ENCODE measurements around the gene CPXM2.

Gene CPXM2

GRCh38 chr10:123913688-123914268 lies 22.2 kb upstream of the CPXM2 start:
- POLR2A ChIA-PET: no interaction called here
- DNase-seq (ENCODE audit: extremely low spot score): no peak
- CTCF ChIA-PET: interaction anchor here (0.6 kb wide), 1 partner anchor 50 kb away, joined by 3 read pairs; no protein-coding TSS in a partner anchor
- TF ChIP-seq FOXK2 (IDR thresholded peaks at IDR 0.05) (no peak), FOXA1 (IDR thresholded peaks at IDR 0.05) (no peak)

- DNase-seq (ENCODE audit: extremely low spot score): no peak
- no peak for TF ChIP-seq L3MBTL2 (conservative IDR thresholded peaks at IDR 0.05)
- ChIA-PET CTCF (interaction anchor here (0.6 kb wide), 1 partner anchor 49 kb away, joined by 3 read pairs; no protein-coding TSS in a partner anchor), POLR2A (no interaction called here)
Measured at GRCh38 chr10:123912871-123913270, 21.3 kb upstream of the CPXM2 start.

GRCh38 chr10:123912466-123912865 lies 20.9 kb upstream of the CPXM2 start:
- POLR2A ChIA-PET: no interaction called here
- DNase-seq (ENCODE audit: extremely low spot score): no peak
- no peak for TF ChIP-seq L3MBTL2 (conservative IDR thresholded peaks at IDR 0.05)
- no peak for TF ChIP-seq CTBP1 (IDR thresholded peaks at IDR 0.05; ENCODE audit: borderline replicate concordance)
- TF ChIP-seq LEF1 (IDR thresholded peaks at IDR 0.05; ENCODE audit: borderline replicate concordance): no peak
- TF ChIP-seq FOXM1 (IDR thresholded peaks at IDR 0.05; ENCODE audit: borderline replicate concordance): no peak
- no peak for TF ChIP-seq SUZ12 (IDR thresholded peaks at IDR 0.05)
- TF ChIP-seq FOXK2 (IDR thresholded peaks at IDR 0.05): no peak
- TF ChIP-seq ARNT (IDR thresholded peaks at IDR 0.05): no peak
- no peak for TF ChIP-seq NFRKB (IDR thresholded peaks at IDR 0.05)
- no peak for TF ChIP-seq ELF4 (IDR thresholded peaks at IDR 0.05)
- TF ChIP-seq BHLHE40 (IDR thresholded peaks at IDR 0.05; ENCODE audit: borderline replicate concordance): no peak
- TF ChIP-seq SP1 (IDR thresholded peaks at IDR 0.05): no peak
- TF ChIP-seq ZNF384 (IDR thresholded peaks at IDR 0.05): no peak
- no peak for TF ChIP-seq PKNOX1 (IDR thresholded peaks at IDR 0.05)
- no peak for TF ChIP-seq HDGF (IDR thresholded peaks at IDR 0.05; ENCODE audit: borderline replicate concordance)
- no peak for TF ChIP-seq TARDBP (IDR thresholded peaks at IDR 0.05)
- no peak for TF ChIP-seq FOXA1 (IDR thresholded peaks at IDR 0.05)
- CTCF ChIA-PET: no interaction called here

- DNase-seq (ENCODE audit: extremely low spot score): no peak
- ChIA-PET POLR2A (no interaction called here), CTCF (no interaction called here)
- TF ChIP-seq BHLHE40 (IDR thresholded peaks at IDR 0.05; ENCODE audit: borderline replicate concordance): no peak
- TF ChIP-seq L3MBTL2 (conservative IDR thresholded peaks at IDR 0.05): no peak
- no peak for TF ChIP-seq TARDBP (IDR thresholded peaks at IDR 0.05)
- TF ChIP-seq NFRKB (IDR thresholded peaks at IDR 0.05): no peak
- TF ChIP-seq ARNT (IDR thresholded peaks at IDR 0.05): no peak
- TF ChIP-seq SUZ12 (IDR thresholded peaks at IDR 0.05): no peak
- no peak for TF ChIP-seq LEF1 (IDR thresholded peaks at IDR 0.05; ENCODE audit: borderline replicate concordance)
- TF ChIP-seq HDGF (IDR thresholded peaks at IDR 0.05; ENCODE audit: borderline replicate concordance): no peak
- TF ChIP-seq FOXM1 (IDR thresholded peaks at IDR 0.05; ENCODE audit: borderline replicate concordance): no peak
Measured at GRCh38 chr10:123911866-123912265, 20.3 kb upstream of the CPXM2 start.

GRCh38 chr10:123909866-123910265 lies 18.3 kb upstream of the CPXM2 start:
- no peak for TF ChIP-seq ZNF384 (IDR thresholded peaks at IDR 0.05)
- no peak for TF ChIP-seq LEF1 (IDR thresholded peaks at IDR 0.05; ENCODE audit: borderline replicate concordance)
- TF ChIP-seq ELF4 (IDR thresholded peaks at IDR 0.05): no peak
- TF ChIP-seq TARDBP (IDR thresholded peaks at IDR 0.05): no peak
- no peak for TF ChIP-seq HDGF (IDR thresholded peaks at IDR 0.05; ENCODE audit: borderline replicate concordance)
- TF ChIP-seq SUZ12 (IDR thresholded peaks at IDR 0.05): no peak
- no peak for TF ChIP-seq FOXM1 (IDR thresholded peaks at IDR 0.05; ENCODE audit: borderline replicate concordance)
- TF ChIP-seq SP1 (IDR thresholded peaks at IDR 0.05): no peak
- no peak for TF ChIP-seq FOXA1 (IDR thresholded peaks at IDR 0.05)
- TF ChIP-seq BHLHE40 (IDR thresholded peaks at IDR 0.05; ENCODE audit: borderline replicate concordance): no peak
- no peak for TF ChIP-seq ARNT (IDR thresholded peaks at IDR 0.05)
- DNase-seq (ENCODE audit: extremely low spot score): no peak
- ChIA-PET CTCF (no interaction called here), POLR2A (no interaction called here)

- POLR2A ChIA-PET: no interaction called here
- CTCF ChIA-PET: no interaction called here
- DNase-seq (ENCODE audit: extremely low spot score): no peak
- TF ChIP-seq L3MBTL2 (conservative IDR thresholded peaks at IDR 0.05) (no peak), SP1 (IDR thresholded peaks at IDR 0.05) (no peak), ELF4 (IDR thresholded peaks at IDR 0.05) (no peak), TARDBP (IDR thresholded peaks at IDR 0.05) (no peak), PKNOX1 (IDR thresholded peaks at IDR 0.05) (no peak), FOXK2 (IDR thresholded peaks at IDR 0.05) (no peak), NFRKB (IDR thresholded peaks at IDR 0.05) (no peak), SUZ12 (IDR thresholded peaks at IDR 0.05) (no peak), ARNT (IDR thresholded peaks at IDR 0.05) (no peak), LEF1 (IDR thresholded peaks at IDR 0.05; ENCODE audit: borderline replicate concordance) (no peak), CTBP1 (IDR thresholded peaks at IDR 0.05; ENCODE audit: borderline replicate concordance) (no peak), ZNF384 (IDR thresholded peaks at IDR 0.05) (no peak), HDGF (IDR thresholded peaks at IDR 0.05; ENCODE audit: borderline replicate concordance) (no peak), BHLHE40 (IDR thresholded peaks at IDR 0.05; ENCODE audit: borderline replicate concordance) (no peak), FOXA1 (IDR thresholded peaks at IDR 0.05) (no peak), FOXM1 (IDR thresholded peaks at IDR 0.05; ENCODE audit: borderline replicate concordance) (no peak)
Measured at GRCh38 chr10:123909426-123909825, 17.8 kb upstream of the CPXM2 start.

DNA sequence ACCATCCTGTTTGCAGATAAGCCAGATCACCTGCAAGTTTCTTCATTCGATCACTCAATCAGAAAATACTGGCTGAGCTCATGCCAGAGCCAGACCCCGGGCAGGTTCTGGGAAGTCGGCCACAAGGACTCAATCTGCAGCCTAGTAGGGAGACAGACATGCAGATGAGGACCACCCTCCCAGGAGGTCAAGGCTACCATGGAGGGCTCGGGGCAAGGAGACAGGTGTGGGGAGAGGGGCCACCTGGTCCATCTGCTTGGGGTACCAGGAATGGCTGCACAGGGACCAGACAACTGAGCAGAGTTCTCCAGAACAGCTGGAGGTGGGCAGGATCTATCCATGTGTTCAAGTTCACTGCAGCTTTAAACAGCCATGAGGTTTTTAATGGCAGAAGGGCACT lies 16.8 kb upstream of the CPXM2 start:
- ChIA-PET CTCF (no interaction called here), POLR2A (no interaction called here)
- DNase-seq (ENCODE audit: extremely low spot score): no peak
- TF ChIP-seq LEF1 (IDR thresholded peaks at IDR 0.05; ENCODE audit: borderline replicate concordance) (no peak), PKNOX1 (IDR thresholded peaks at IDR 0.05) (no peak), FOXK2 (IDR thresholded peaks at IDR 0.05) (no peak), FOXA1 (IDR thresholded peaks at IDR 0.05) (no peak), BHLHE40 (IDR thresholded peaks at IDR 0.05; ENCODE audit: borderline replicate concordance) (no peak), FOXM1 (IDR thresholded peaks at IDR 0.05; ENCODE audit: borderline replicate concordance) (no peak), CTBP1 (IDR thresholded peaks at IDR 0.05; ENCODE audit: borderline replicate concordance) (no peak), L3MBTL2 (conservative IDR thresholded peaks at IDR 0.05) (no peak), SP1 (IDR thresholded peaks at IDR 0.05) (no peak), HDGF (IDR thresholded peaks at IDR 0.05; ENCODE audit: borderline replicate concordance) (no peak), SUZ12 (IDR thresholded peaks at IDR 0.05) (no peak)
